Medulla oblongata (tissue), 1 donor: ENCODE measurements around the gene MSLN.
"Not testable (repeated sequence)": the region's sequence is repeated elsewhere in the genome, so short reads cannot be mapped to it uniquely, and the experiment has no call there.

ENCODE experiments used
- DNase-seq: peaks from one replicate; pipeline ENCODE4 v3.0.0-alpha.2; 2015; ENCODE audit errors: extremely low spot score

MSLN gene

GRCh38 chr16:760545-761343 lies at the start of gene MSLN:
TSS of gene MSLN (plus strand) at chr16:760734. CDS start at chr16:762681, 1,947 bp downstream.
- no peak for DNase-seq

DNA sequence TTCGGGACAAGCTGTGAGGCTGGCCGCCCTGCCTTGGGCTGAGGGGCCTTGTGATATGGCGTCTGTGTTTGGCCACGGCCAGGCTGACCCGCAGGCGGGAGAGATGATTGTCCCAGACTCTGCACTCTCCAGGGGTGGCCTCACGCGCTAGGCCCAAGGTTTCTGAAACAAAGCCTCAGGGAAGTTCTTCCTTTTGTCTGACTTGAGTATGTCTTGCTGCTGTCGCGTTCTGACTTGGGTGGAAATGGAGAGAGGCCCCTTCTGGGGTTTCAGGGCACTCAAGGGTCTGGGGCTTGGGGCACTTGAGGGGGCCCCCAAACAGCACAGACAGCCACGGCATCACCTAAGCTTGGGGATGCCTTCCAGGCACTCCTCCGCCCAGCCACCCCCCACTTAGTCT lies 49.5 kb upstream of the MSLN start:
- no peak for DNase-seq

- peak; percentile 77 for DNase-seq
Observed at GRCh38 chr16:711548-712320, 48.8 kb upstream of the MSLN start.

DNA sequence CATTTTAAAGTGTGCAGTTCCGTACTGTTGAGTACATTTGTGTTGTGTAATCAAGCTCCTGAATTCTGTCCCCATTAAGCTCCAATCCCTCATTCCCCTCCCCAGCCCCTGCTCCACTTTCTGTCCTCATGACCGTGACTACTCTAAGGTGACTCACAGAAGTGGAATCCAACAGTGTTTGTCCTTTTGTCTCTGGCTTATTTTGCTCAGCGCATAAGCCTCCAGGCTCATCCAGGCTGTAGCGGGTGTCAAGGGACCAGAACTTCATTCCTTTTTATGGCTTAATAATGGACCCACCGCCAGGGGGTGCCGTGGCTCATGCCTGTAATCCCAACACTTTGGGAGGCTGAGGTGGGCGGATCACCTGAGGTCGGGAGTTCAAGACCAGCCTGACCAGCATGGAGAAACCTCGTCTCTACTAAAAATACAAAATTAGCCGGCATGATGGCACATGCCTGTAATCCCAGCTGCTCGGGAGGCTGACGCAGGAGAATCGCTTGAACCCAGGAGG lies 47.7 kb upstream of the MSLN start:
- DNase-seq = not testable (repeated sequence)

- no peak for DNase-seq
Observed at GRCh38 chr16:714079-714478, 46.5 kb upstream of the MSLN start.

GRCh38 chr16:714558-715476 lies 45.7 kb upstream of the MSLN start, which contains the start of gene METRN:
TSS of gene METRN (plus strand) at chr16:715118. CDS start at chr16:715290, 172 bp downstream.
- peak; percentile 91 for DNase-seq

DNA sequence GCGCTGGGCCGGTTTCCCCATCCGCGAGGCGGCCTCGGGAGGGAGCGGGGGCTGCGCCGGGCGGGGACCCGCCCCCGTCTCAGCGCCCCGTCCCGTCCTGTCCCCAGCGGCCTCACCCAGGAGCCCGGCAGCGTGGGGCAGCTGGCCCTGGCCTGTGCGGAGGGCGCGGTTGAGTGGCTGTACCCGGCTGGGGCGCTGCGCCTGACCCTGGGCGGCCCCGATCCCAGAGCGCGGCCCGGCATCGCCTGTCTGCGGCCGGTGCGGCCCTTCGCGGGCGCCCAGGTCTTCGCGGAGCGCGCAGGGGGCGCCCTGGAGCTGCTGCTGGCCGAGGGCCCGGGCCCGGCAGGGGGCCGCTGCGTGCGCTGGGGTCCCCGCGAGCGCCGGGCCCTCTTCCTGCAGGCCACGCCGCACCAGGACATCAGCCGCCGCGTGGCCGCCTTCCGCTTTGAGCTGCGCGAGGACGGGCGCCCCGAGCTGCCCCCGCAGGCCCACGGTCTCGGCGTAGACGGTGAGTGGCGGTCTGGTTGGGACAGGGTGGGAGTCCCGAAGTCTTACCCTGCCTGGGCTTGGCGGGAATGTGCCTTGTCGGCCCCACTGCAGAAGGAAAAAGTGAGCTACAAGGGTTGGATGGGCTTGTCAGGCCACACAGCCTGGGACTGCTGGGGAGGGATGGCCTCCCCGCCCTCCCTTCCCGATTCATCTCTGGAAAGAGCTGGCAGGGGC lies 44.9 kb upstream of the MSLN start:
- no peak for DNase-seq

DNA sequence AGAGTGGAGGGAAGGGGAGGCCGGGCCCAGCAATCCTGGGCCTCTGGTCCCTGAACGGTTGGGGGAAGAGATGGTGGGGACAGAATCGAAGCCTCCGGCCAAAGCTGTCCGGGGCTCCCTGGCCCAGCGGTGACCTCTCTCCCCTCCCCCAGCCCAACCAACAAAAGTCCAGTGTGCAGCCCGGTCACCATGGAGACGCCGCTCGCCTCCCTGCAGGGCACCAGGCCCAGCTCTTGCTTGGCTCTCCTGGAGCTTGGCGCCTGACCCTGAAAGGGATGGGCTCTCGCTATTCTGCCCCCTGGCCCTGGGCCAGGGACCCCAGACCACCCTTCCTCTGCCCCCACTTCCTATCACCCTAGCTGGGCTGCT lies 44.4 kb upstream of the MSLN start:
- DNase-seq = peak; percentile 96

- no peak for DNase-seq
Observed at GRCh38 chr16:716768-717325, 43.7 kb upstream of the MSLN start.

- no peak for DNase-seq
Observed at GRCh38 chr16:717450-718245, 42.9 kb upstream of the MSLN start.

DNA sequence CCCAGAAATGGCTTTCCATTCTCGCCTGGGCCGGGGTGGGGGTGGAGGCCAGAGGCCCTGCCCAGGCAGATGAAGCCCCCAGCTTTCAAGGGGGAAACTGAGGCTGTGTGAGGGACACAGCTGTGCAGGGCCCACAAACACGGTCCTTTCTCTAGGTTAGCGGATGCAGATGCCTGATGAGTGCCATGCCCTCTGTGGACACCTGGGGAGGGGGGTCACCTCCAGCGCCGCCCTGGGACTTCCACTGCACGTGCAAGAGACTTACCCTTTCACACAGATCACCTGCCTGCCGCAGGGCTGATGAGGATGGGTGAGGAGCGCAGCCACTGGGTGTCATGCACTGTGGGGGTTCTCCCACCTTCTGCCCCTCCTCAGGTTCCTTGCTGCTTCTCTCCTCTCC lies 42.1 kb upstream of the MSLN start:
- no peak for DNase-seq

DNA sequence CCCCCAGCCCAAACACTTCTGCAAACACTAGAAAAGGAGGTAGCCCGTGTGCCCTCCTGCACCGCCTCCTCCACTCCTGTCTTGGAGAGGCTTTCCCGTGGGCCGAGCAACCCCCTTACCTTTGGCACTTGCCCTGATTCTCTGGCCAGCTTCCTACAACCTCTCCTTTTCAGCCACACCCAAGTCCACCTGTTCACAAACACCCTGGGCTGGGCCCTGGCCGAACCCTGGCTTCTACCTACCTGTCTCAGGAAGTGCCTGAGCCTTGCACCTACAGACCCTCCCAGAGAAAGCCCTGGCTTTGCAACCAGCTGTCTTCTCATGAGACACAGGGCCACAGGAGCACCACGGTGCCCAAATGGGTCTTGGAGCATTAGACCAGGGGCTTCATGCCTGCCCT lies 41.6 kb upstream of the MSLN start:
- no peak for DNase-seq

DNA sequence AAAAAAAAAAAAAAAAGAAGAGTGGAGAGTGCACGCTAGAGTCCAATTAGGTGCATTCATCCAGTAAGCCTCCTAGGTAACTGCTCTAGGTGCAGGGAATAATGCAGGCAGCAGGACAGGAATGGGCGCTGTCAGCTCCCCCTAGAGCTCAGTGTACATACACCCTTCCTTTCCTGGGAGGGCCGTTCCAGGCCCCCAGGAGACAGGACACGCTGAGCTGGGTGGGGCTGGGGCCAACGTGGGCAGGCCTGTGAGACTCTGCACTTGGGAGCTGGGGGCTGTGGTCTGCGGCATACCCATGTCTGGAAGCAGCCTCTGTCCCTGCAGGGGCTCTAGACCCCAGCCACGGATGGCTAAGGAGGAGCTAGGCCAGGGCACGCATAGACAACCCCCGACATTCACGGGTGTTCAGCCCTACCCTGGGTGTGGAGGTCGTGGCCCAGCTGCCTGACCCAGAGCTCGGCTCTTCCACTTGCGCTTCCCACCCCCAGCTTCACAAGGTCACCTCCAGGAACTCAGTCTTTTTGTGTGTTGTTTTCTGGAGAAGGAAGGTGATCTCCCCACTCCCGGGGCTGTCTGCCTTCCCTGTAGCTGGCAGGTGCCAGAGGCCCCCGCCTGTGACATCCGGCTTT lies 40.6 kb upstream of the MSLN start:
- DNase-seq = no peak

DNA sequence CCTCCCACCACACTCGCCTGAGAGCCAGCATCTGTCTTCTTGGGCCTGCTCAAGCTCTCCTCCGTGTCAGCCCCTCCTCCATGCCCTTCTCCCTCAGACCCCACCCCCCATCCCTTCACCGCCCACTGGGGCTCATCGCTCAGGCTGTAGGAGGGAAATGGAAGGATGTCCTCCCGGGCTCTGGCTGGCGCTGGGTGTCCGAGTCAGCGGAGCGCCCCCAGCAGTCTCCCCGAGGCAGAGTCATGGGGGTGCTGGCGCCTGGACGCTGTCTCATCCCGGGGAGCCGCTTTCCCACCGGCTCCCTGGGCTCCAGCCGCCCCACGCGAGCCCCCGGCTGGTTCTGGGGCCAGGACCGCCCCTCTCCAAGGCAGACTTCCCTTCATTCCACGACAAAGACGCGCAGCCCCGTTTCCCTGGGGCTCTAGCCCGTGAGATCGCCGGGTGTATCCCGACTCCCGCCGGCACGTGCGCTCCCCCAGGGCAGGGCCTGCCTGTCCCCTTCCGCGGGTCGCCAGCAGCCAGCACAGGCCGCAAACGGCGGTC lies 40.0 kb upstream of the MSLN start:
- peak; percentile 83 for DNase-seq

- DNase-seq = peak; percentile 77
Observed at GRCh38 chr16:720990-721764, 39.4 kb upstream of the MSLN start, which contains the start of gene ANTKMT. TSS of gene ANTKMT (plus strand) at chr16:721146. CDS start at chr16:721275, 129 bp downstream.

DNA sequence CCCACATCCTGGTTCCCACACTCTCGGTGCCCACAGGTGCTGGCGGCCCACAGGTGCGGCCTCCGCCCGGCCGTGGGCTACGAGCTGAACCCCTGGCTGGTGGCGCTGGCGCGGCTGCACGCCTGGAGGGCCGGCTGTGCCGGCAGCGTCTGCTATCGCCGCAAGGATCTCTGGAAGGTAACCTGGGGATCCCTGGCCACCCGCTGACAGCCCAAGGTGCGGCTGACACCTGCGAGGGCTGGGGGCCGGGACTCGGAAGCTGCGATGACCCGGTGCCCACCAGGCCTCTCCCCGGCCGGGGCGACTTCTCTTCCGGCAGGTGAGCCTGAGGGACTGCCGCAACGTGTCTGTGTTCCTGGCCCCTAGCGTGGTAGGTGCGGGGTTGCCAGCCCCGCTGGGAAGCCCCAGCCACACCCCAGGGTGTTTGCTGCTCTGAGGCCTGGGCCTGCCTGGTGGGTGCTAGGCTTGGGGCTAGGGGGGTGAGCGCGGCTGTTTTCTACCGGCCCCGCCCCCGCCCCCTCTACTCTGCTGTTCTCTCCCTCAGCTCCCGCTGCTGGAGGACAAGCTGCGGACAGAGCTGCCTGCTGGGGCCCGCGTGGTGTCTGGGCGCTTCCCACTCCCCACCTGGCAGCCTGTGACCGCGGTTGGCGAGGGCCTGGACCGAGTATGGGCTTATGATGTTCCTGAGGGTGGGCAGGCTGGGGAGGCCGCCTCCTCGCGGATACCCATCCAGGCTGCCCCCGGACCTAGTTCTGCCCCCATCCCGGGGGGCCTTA lies 38.6 kb upstream of the MSLN start:
- no peak for DNase-seq

GRCh38 chr16:722835-723633 lies 37.5 kb upstream of the MSLN start:
- DNase-seq = no peak
